Frontal cortex (tissue), 4 donors: ENCODE data around the gene KRTDAP. TPM values are rescaled to one million over a fixed set of nuclear protein-coding genes. Genes with fewer than 3 reads are reported as not detected.

ENCODE experiments used
- DNase-seq, 2 donors: peaks; one replicate each; pipeline ENCODE4 v3.0.0; 2012; ENCODE audit warnings: low spot score in 2 of 2
- FAIRE-seq: peaks from 2 replicates; lab custom pipeline; 2012; peaks lifted over from hg19 to GRCh38; lab: Jason Lieb, UNC
- total RNA-seq: library from RNA; depleted of rRNA; stranded (reverse); fragments of >200 nt; gene quantifications from one replicate; pipeline ENCODE4 v1.2.3, GENCODE V29; 2014
- donor health status: control.
- donor health status: control.
- donor health status: control.

KRTDAP gene
- total RNA-seq, 1 donor from 2014 or later, result not detected

DNA sequence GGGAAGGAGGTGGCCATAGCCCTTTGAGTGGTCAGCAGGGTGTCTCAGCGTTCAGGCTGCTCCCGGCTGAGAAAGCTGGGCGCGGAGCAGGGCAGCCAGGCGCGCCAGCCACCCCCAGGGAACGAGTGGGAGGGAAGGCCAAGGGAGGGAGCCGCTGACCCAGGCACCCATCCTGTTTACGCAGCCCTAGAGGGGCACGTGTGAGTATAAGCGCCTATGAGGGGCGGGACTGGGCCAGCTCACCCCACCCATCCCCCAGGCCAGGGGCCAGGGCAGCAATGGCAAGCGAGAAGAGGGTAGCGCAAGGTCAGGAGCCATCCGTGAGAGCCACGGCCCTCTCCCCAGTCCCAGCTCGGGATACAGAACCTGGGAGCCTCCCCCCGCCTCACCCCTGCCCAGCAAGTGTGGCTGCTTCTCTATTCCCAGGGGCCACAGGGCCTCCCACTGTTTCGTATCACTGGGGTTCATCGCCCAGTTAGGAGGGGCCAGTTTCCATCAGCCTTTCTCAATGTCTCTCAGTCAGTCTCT lies 24.1 kb upstream of the KRTDAP start:
- no peak for DNase-seq

GRCh38 chr19:35513628-35514281 lies 23.5 kb upstream of the KRTDAP start, which contains the start of gene DMKN:
Gene DMKN, minus strand, starts transcription at chr19:35513649. Its CDS starts 174 bp downstream, at chr19:35513475.
- DNase-seq (no peak), FAIRE-seq (no peak)

More for the DNA sequence above, 24.1 kb upstream of the KRTDAP start:
- FAIRE-seq, result no peak

DNA sequence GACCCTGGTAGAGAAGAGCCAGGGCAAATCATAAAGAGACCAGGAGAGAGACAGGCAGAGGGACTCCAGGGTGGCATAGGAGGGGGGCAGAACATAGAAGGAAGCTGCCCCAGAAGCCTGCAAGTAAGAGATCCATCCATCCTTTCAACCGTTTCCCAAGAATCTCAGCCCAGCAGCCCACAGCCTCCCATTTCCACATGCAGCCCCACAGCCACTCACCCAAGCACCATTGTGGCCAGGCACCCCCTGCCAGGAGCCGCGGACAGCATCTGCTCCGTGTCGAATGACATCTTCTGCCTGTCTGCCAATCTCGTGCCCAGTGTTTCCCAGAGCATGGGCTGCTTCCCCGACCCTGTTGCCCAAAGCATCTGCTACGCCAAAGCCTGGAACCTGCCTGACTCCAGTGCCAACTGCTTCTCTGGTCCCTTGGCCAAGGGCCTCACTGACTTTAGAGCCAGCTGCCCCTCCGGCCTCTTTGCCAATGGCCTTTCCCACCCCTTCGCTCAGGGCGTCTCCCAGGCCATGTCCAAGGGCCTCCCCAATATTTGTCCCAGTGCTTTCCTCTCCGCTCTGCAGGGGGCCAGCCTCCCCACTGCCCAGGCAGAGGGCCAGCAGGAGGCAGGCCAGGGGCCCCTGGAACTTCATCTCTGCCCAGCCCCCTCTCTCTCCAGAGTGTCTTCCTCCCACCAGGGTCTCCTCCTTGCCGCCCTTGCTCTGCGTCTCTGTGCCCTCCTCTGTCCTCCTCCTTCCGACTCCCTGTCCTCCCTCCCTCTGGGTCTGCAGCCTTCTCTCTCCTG lies 22.8 kb upstream of the KRTDAP start:
- DNase-seq (no peak), FAIRE-seq (no peak)

- no peak for FAIRE-seq
- DNase-seq, result no peak
These were observed 21.1 kb upstream of the KRTDAP start for GRCh38 chr19:35511337-35511736.

GRCh38 chr19:35510626-35510964 lies 20.3 kb upstream of the KRTDAP start:
- DNase-seq (no peak), FAIRE-seq (no peak)

- DNase-seq (peak; percentile 50 to 86), FAIRE-seq (no peak)
These were observed 19.8 kb upstream of the KRTDAP start for GRCh38 chr19:35509861-35510625.

GRCh38 chr19:35509018-35509652 lies 18.9 kb upstream of the KRTDAP start:
- no peak for FAIRE-seq
- no peak for DNase-seq

DNA sequence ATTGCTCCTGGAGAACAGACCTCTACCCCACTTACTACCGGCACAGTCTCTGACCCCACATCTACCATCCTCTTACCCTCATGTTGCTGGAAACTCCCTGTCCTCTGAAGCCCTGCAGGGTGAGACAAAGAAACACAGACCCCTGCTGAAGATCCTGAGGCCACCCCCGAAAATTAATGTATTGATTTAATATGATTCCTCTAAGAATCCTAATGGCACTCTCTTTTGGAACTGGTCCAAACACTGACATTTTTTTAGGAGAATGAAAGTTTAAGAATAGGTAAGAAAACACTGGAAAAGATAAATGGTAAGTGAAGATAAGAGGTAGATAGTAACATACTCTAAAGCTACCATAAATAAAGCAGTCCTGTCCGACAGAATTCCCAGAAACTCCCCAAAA lies 17.9 kb upstream of the KRTDAP start:
- FAIRE-seq, result no peak
- no peak for DNase-seq

DNA sequence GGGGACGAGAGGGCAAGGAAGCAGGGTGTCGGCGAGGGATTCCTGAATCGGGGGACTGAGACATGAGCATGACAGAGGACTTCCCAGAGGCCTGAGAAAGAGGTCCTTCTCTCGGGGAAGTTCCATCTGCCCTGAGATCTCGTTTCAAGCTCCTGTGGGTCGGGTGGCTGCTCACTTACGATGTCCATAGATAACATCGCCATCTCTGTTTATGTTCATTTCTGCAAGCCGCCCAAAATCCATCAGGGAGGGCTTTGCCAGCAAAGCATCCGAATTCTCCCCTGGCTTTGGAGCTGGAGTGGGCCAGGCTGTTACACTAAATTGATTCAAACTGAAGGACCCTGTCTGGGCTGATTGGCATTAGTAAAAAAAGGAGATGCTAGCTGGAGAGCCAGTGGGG lies 17.3 kb upstream of the KRTDAP start:
- no peak for FAIRE-seq

DNA sequence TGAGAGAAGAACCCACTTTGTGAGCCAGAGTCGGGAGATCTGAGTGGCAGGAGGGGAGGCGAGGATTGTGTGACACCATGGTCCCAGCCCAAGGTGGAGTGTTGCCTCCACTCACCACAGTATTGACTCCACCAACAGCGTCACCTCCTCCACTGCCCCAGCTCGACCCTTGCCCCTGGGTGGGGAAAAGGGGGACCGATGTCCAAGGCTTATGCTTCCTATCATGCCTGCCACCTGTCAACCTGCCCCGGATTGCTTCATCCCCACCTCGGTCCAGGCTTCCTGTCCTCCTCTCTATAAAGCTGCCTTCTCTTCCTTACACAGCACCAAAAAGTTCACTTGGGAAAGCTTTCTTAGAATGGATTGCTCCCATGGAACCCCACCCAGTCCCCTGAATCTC lies 15.7 kb upstream of the KRTDAP start:
- no peak for DNase-seq
- no peak for FAIRE-seq

More for the DNA sequence above, 17.3 kb upstream of the KRTDAP start:
- DNase-seq, result no peak

GRCh38 chr19:35502751-35503150 lies 12.5 kb upstream of the KRTDAP start:
- DNase-seq (no peak), FAIRE-seq (no peak)

- no peak for DNase-seq
- no peak for FAIRE-seq
These were observed 11.4 kb upstream of the KRTDAP start for GRCh38 chr19:35501684-35502083.

GRCh38 chr19:35500611-35501010 lies 10.3 kb upstream of the KRTDAP start:
- no peak for FAIRE-seq
- no peak for DNase-seq

DNA sequence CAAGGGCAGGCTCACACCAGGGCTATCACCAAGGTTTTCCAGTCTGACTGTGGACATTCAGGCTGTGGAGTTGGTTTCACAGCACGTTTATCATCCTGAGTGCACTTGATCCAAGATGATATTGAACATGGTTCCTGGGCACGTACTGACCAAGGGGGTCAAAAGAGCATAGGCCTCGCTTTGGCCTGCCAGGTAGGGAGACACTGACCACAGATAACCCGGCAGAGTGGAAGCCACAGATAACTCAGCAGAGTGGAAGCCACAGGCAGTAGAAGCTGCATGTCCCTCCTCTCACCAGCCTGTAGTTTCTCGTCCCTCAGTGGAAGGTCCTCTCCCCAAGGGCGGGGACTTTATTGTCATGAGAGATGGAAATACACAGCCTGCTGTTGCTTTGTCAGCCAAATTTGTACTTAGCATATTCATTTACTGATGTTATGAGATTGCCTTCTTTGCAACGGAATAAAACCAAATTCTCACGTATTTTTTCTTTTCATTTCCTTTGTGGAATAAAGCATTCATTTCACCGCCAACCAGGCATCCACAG lies 8.8 kb upstream of the KRTDAP start:
- DNase-seq, result no peak
- FAIRE-seq, result no peak

GRCh38 chr19:35498220-35498619 lies 8.0 kb upstream of the KRTDAP start:
- FAIRE-seq (no peak), DNase-seq (no peak)

DNA sequence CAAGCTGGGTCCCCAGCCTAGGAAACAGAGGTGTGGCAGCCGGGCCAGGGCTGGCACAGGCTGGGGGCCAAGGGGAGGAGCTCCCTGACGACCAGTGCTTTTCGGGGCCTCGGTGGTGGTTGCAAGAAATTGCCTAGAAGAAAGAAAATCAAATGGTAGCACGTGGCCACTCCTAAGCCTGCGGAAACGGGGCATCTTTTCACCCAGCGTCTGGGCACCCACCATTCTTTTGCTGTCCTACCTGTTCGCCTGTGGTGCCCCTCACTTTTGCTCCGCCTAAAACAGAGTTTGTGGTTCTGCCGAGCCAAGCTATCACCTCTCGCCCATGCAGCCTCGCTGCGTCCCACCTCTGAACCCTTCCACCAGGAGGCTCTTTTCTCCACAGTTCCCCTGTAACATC lies 7.1 kb upstream of the KRTDAP start:
- FAIRE-seq, result no peak
- DNase-seq, result no peak

DNA sequence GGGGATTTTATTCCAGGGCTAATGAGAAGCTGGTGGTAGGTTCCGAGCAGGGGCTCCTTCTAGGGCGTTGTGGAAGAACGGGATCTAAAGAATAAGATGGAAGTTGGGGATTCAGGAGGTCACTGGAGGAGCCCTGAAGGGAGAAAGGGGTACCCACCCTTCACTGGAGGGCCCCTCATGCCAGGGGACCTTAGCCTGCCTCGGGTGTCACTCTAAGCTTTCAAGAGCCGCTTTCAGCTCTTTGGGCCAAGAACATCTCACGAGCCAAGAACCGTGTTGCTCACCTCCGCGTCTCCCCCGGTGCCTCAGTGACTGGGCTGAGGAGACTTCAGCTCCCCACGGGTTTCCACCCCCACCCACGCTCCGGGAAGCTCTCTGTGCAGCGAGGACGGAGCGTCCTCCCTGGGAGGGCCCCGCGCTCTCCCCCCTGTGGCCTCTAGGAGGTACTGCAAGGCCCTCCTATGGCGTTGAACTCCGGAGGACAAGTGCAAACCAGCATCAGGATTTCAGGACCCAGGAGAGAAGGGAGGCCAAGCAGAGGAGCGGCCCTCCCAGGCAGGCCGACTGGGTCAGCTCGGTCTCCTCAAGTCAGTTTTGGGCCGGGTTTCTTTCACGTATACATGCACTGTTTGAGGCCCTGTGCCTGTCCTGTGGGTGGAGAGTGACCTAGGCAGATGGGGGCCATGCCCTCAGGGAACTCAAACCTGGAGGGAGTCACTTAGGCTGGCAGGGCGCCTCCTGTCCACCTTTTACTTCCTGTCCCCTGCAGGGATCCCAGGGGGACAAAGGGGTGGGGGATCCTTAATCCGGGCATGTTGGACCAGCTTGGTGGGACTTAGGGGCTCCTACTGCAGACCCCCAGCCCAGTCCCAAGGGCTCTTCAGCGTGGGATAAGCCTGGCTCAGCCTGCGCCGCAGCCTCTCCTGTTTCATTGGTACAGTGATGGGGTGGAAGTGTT lies 5.1 kb upstream of the KRTDAP start:
- no peak for FAIRE-seq

GRCh38 chr19:35493971-35494370 lies 3.7 kb upstream of the KRTDAP start:
- no peak for FAIRE-seq
- DNase-seq, result no peak

More for the DNA sequence above, 5.1 kb upstream of the KRTDAP start:
- peak; percentile 52 to 89 for DNase-seq
